ENCODE measurements around the gene SHISA8.
"Not testable (repeated sequence)": the region's sequence is repeated elsewhere in the genome, so short reads cannot be mapped to it uniquely, and the experiment has no call there.

The SHISA8 gene

GRCh38 chr22:41885116-41885515 is 29.8 kb downstream of the SHISA8 start:
- no peak overlapping the region for H3K9ac ChIP-seq
- no peaks in the 10 kb centered on the region for H3K27me3 ChIP-seq
- no peak overlapping the region for H3K4me3 ChIP-seq
- H3K9me3 ChIP-seq: no peaks in the 10 kb centered on the region
- H3K27ac ChIP-seq: no peak overlapping the region
- peaks cover 100% of the 10 kb centered on the region for H3K36me3 ChIP-seq
- no peak for TF ChIP-seq Cebpa-rat (IDR thresholded peaks at IDR 0.05)
- H4K20me1 ChIP-seq: peaks cover 54% of the 10 kb centered on the region
- no peak overlapping the region for H3K4me2 ChIP-seq
- H3K4me1 ChIP-seq: peaks cover 34% of the 10 kb centered on the region

- H3K27me3 ChIP-seq: no peaks in the 10 kb centered on the region
- H3K9ac ChIP-seq: peak overlapping the region; percentile 13
- peak overlapping the region; percentile 40; the same call in 1 of the 2 replicates for H3K27ac ChIP-seq
- peaks cover 50% of the 10 kb centered on the region for H4K20me1 ChIP-seq
- no peaks in the 10 kb centered on the region for H3K9me3 ChIP-seq
- peaks cover 100% of the 10 kb centered on the region for H3K36me3 ChIP-seq
- no peak for TF ChIP-seq Cebpa-rat (IDR thresholded peaks at IDR 0.05)
- H3K4me1 ChIP-seq: peaks cover 34% of the 10 kb centered on the region
- H3K4me2 ChIP-seq: peak overlapping the region; percentile 76
- 0 out of 2 replicates have a peak overlapping the region, but pooled peaks have one; percentile 8 for H3K4me3 ChIP-seq
Measured at GRCh38 chr22:41883400-41883799, 31.5 kb downstream of the SHISA8 start.

- no peaks in the 10 kb centered on the region for H3K9me3 ChIP-seq
- H3K4me2 ChIP-seq: no peak overlapping the region
- H3K9ac ChIP-seq: no peak overlapping the region
- no peak overlapping the region for H3K27ac ChIP-seq
- peaks cover 34% of the 10 kb centered on the region for H3K4me1 ChIP-seq
- TF ChIP-seq Cebpa-rat (IDR thresholded peaks at IDR 0.05): no peak
- H3K4me3 ChIP-seq: no peak overlapping the region
- H3K27me3 ChIP-seq: no peaks in the 10 kb centered on the region
- peaks cover 49% of the 10 kb centered on the region for H4K20me1 ChIP-seq
- peaks cover 100% of the 10 kb centered on the region for H3K36me3 ChIP-seq
Measured at GRCh38 chr22:41880653-41881052, 34.2 kb downstream of the SHISA8 start.

- peaks cover 100% of the 10 kb centered on the region for H3K36me3 ChIP-seq
- H3K9me3 ChIP-seq: no peaks in the 10 kb centered on the region
- no peak overlapping the region for H3K4me3 ChIP-seq
- H3K27ac ChIP-seq: no peak overlapping the region
- TF ChIP-seq Cebpa-rat (IDR thresholded peaks at IDR 0.05): no peak
- peaks cover 32% of the 10 kb centered on the region; the same call in 1 of the 2 replicates for H4K20me1 ChIP-seq
- H3K4me2 ChIP-seq: no peak overlapping the region
- peaks cover 4% of the 10 kb centered on the region; the same call in 1 of the 2 replicates for H3K4me1 ChIP-seq
- no peak overlapping the region for H3K9ac ChIP-seq
- no peaks in the 10 kb centered on the region for H3K27me3 ChIP-seq
Measured at GRCh38 chr22:41876675-41877074, 38.2 kb downstream of the SHISA8 start.

GRCh38 chr22:41876275-41876674 is 38.6 kb downstream of the SHISA8 start:
- Histone ChIP-seq H3K4me3 (no peak overlapping the region), H3K9me3 (no peaks in the 10 kb centered on the region), H3K27me3 (no peaks in the 10 kb centered on the region), H3K4me1 (no peaks in the 10 kb centered on the region; the same call in 1 of the 2 replicates), H3K36me3 (peaks cover 100% of the 10 kb centered on the region), H3K27ac (no peak overlapping the region), H3K9ac (no peak overlapping the region), H4K20me1 (peaks cover 32% of the 10 kb centered on the region; the same call in 1 of the 2 replicates), H3K4me2 (no peak overlapping the region)
- TF ChIP-seq Cebpa-rat (IDR thresholded peaks at IDR 0.05): no peak

GRCh38 chr22:41875531-41876270 is 39.2 kb downstream of the SHISA8 start:
- Histone ChIP-seq H3K4me1 (no peaks in the 10 kb centered on the region), H3K9me3 (no peaks in the 10 kb centered on the region), H3K36me3 (peaks cover 100% of the 10 kb centered on the region), H3K4me2 (no peak overlapping the region), H3K9ac (no peak overlapping the region), H3K27me3 (no peaks in the 10 kb centered on the region), H3K27ac (no peak overlapping the region), H4K20me1 (peaks cover 37% of the 10 kb centered on the region), H3K4me3 (no peak overlapping the region)
- TF ChIP-seq Cebpa-rat (IDR thresholded peaks at IDR 0.05): no peak

GRCh38 chr22:41874090-41874489 is 40.8 kb downstream of the SHISA8 start:
- H3K36me3 ChIP-seq: peaks cover 100% of the 10 kb centered on the region
- H3K9me3 ChIP-seq: no peaks in the 10 kb centered on the region
- no peak for TF ChIP-seq Cebpa-rat (IDR thresholded peaks at IDR 0.05)
- no peak overlapping the region for H3K9ac ChIP-seq
- no peak overlapping the region for H3K27ac ChIP-seq
- no peak overlapping the region for H3K4me3 ChIP-seq
- no peaks in the 10 kb centered on the region for H3K27me3 ChIP-seq
- H3K4me2 ChIP-seq: no peak overlapping the region
- H3K4me1 ChIP-seq: no peaks in the 10 kb centered on the region
- peaks cover 43% of the 10 kb centered on the region for H4K20me1 ChIP-seq

GRCh38 chr22:41873391-41873790 is 41.5 kb downstream of the SHISA8 start:
- H3K4me1 ChIP-seq: peaks cover 5% of the 10 kb centered on the region; the same call in 1 of the 2 replicates
- H4K20me1 ChIP-seq: peaks cover 43% of the 10 kb centered on the region
- no peak overlapping the region for H3K27ac ChIP-seq
- TF ChIP-seq Cebpa-rat (IDR thresholded peaks at IDR 0.05): no peak
- no peak overlapping the region for H3K4me2 ChIP-seq
- H3K9ac ChIP-seq: no peak overlapping the region
- no peaks in the 10 kb centered on the region for H3K27me3 ChIP-seq
- no peak overlapping the region for H3K4me3 ChIP-seq
- H3K9me3 ChIP-seq: no peaks in the 10 kb centered on the region
- peaks cover 100% of the 10 kb centered on the region for H3K36me3 ChIP-seq

- no peak for TF ChIP-seq Cebpa-rat (IDR thresholded peaks at IDR 0.05)
- H3K9me3 ChIP-seq: no peaks in the 10 kb centered on the region
- H3K9ac ChIP-seq: no peak overlapping the region
- H3K4me3 ChIP-seq: no peak overlapping the region
- no peak overlapping the region for H3K27ac ChIP-seq
- H3K4me2 ChIP-seq: no peak overlapping the region
- peaks cover 14% of the 10 kb centered on the region; the same call in 1 of the 2 replicates for H3K4me1 ChIP-seq
- H3K36me3 ChIP-seq: peaks cover 100% of the 10 kb centered on the region
- H3K27me3 ChIP-seq: no peaks in the 10 kb centered on the region
- H4K20me1 ChIP-seq: peaks cover 57% of the 10 kb centered on the region
Measured at GRCh38 chr22:41870786-41871185, 44.1 kb downstream of the SHISA8 start.

GRCh38 chr22:41870081-41870480 is 44.8 kb downstream of the SHISA8 start:
- H3K4me3 ChIP-seq, H3K4me2 ChIP-seq, H3K9ac ChIP-seq, H3K9me3 ChIP-seq, H3K27ac ChIP-seq, H3K27me3 ChIP-seq: not testable (repeated sequence)
- Histone ChIP-seq H3K4me1 (peaks cover 14% of the 10 kb centered on the region; the same call in 1 of the 2 replicates), H3K36me3 (peaks cover 100% of the 10 kb centered on the region), H4K20me1 (peaks cover 64% of the 10 kb centered on the region)
